ENCODE data around the gene USP32. TPM values are rescaled to one million over a fixed set of nuclear protein-coding genes. Genes with fewer than 3 reads are reported as not detected.

USP32 gene
- total RNA-seq, 1 donor from 2014 or later: 11.9 TPM

- peak overlapping the region in 1 of 2 donors; percentile 15 for H3K4me3 ChIP-seq
- no peak overlapping the region for H3K27ac ChIP-seq
- H3K9me3 ChIP-seq: no peaks in the 10 kb centered on the region
- no peaks in the 10 kb centered on the region for H3K36me3 ChIP-seq
- H3K27me3 ChIP-seq: peaks cover 18% of the 10 kb centered on the region
- no peak for DNase-seq (ENCODE audit: low spot score in 2 of 2)
- TF ChIP-seq, protein P1, sequence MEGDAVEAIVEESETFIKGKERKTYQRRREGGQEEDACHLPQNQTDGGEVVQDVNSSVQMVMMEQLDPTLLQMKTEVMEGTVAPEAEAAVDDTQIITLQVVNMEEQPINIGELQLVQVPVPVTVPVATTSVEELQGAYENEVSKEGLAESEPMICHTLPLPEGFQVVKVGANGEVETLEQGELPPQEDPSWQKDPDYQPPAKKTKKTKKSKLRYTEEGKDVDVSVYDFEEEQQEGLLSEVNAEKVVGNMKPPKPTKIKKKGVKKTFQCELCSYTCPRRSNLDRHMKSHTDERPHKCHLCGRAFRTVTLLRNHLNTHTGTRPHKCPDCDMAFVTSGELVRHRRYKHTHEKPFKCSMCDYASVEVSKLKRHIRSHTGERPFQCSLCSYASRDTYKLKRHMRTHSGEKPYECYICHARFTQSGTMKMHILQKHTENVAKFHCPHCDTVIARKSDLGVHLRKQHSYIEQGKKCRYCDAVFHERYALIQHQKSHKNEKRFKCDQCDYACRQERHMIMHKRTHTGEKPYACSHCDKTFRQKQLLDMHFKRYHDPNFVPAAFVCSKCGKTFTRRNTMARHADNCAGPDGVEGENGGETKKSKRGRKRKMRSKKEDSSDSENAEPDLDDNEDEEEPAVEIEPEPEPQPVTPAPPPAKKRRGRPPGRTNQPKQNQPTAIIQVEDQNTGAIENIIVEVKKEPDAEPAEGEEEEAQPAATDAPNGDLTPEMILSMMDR (IDR thresholded peaks at IDR 0.05): no peak
- intact Hi-C loops (cut with DNase I): loop anchor here (10.0 kb wide), 1 partner anchor 293 kb away; no protein-coding TSS in a partner anchor
- peaks cover 0 to 15% of the 10 kb centered on the region in 2 donors for H3K4me1 ChIP-seq
These were observed 250.6 kb downstream of the USP32 start for GRCh38 chr17:60141111-60142018.

DNA sequence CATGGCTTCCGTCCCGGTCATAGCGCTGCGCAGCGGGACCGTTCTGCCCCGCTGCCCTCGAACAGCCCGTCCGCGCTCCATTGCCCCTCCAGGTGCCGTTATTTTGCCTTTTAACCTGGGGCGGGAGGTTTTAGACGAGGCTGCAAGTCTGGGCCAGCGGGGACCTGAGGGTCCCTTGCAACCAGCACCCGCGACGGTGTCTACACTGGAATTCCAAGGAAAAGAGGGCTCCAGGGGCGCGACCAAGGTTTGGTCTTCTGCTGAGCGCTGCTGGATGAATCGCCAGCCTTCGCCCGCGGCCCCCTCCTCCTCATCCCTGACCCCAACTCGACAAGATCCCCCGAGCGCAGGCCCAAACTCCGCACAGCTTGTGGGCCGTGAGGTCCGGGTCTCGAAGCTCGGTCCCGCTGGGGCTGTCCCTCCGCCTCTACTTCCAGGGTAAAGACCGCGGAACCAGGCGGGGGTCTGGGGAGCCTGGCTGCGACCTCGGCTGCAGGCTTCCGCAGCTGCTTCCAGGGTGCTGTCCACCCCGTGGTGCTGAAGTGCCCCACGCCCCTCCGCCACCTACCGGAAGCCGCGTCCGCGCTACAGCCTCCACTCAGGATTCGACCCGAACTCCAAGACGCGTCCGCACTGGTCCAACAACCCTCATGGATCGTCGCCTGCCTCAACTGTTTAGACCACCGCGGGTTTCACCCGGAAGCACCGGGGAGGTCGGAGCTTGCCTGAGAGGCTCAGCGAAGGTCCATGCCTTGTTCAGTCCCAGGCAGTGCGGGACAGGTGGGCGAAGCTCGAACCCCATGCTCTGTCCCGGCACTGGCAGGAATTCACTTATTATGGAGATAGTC lies 252.3 kb downstream of the USP32 start:
- Histone ChIP-seq H3K4me3 (no peak overlapping the region), H3K9me3 (no peaks in the 10 kb centered on the region), H3K4me1 (peaks cover 0 to 15% of the 10 kb centered on the region in 2 donors), H3K27ac (no peak overlapping the region), H3K27me3 (peaks cover 15% of the 10 kb centered on the region), H3K36me3 (no peaks in the 10 kb centered on the region)
- intact Hi-C loops (cut with DNase I): loop anchor here (10.0 kb wide), 1 partner anchor 295 kb away; no protein-coding TSS in a partner anchor
- peak in 1 of 2 donors; percentile 77 for DNase-seq (ENCODE audit: low spot score in 2 of 2)
- TF ChIP-seq, protein P1 (IDR thresholded peaks at IDR 0.05): peak; percentile 19 to 56 (median 53)

- intact Hi-C loops (cut with DNase I): no loop called here
- TF ChIP-seq, protein P1 (IDR thresholded peaks at IDR 0.05): no peak
- Histone ChIP-seq H3K4me3 (no peak overlapping the region), H3K4me1 (peaks cover 0 to 18% of the 10 kb centered on the region in 2 donors), H3K36me3 (no peaks in the 10 kb centered on the region), H3K9me3 (no peaks in the 10 kb centered on the region), H3K27ac (no peak overlapping the region), H3K27me3 (peaks cover 15% of the 10 kb centered on the region)
- no peak for DNase-seq (ENCODE audit: low spot score in 2 of 2)
These were observed 253.0 kb downstream of the USP32 start for GRCh38 chr17:60138769-60139437.

- H3K4me1 ChIP-seq: peaks cover 0 to 13% of the 10 kb centered on the region in 2 donors
- H3K27me3 ChIP-seq: peaks cover 15% of the 10 kb centered on the region
- TF ChIP-seq, protein P1 (IDR thresholded peaks at IDR 0.05): no peak
- no peak for DNase-seq (ENCODE audit: low spot score in 2 of 2)
- no peaks in the 10 kb centered on the region for H3K36me3 ChIP-seq
- intact Hi-C loops (cut with DNase I): no loop called here
- no peak overlapping the region for H3K4me3 ChIP-seq
- no peaks in the 10 kb centered on the region for H3K9me3 ChIP-seq
- no peak overlapping the region for H3K27ac ChIP-seq
These were observed 254.2 kb downstream of the USP32 start for GRCh38 chr17:60137731-60138130.

All from ascending aorta (tissue), 2 donors.